Naive thymus-derived CD8-positive, alpha-beta T cell (primary cell): ENCODE data around the gene LRRC3C. TPM values are rescaled to one million over a fixed set of nuclear protein-coding genes. Genes with fewer than 3 reads are reported as not detected.

Experiments
- ATAC-seq, 2 donors: fragments of 150-1000 bp; cut with Tn5 transposase in 1 of 2; sonication (Bioruptor Pico), chemical (Tn5 transposase) in 1 of 2; 1 replicate in 1 of 2; 2 replicates in 1 of 2; pipeline ENCODE4 v1.10.0; 2021; ENCODE audit warnings: mild to moderate bottlenecking in 2 of 2, moderate library complexity in 2 of 2
- POLR2A ChIA-PET: fragments of 350-600 bp; sonication (Branson Sonifier 250); formaldehyde crosslinking; loops from one replicate; lab custom pipeline; 2021; ENCODE audit warnings: antibody characterized with exemption; lab: Charles Lee
- DNase-seq, 10 donors: peaks; one replicate each; pipeline versions ENCODE4 v3.0.0 to v3.0.0-alpha.2; 2020 to 2022
- H3K27ac Mint-ChIP-seq, 10 donors: one replicate each; pipeline ENCODE4 v1.8.0; 2020 to 2022; ENCODE audit warnings: mild to moderate bottlenecking in 10 of 10, mixed read lengths in 10 of 10, moderate library complexity in 4 of 10, inconsistent platforms in 1 of 10
- H3K27me3 Mint-ChIP-seq, 5 donors: one replicate each; pipeline ENCODE4 v1.8.0; 2021 to 2022; ENCODE audit warnings: mixed read lengths in 5 of 5
- H3K36me3 Mint-ChIP-seq, 3 donors: one replicate each; pipeline ENCODE4 v1.8.0; 2020 to 2022; ENCODE audit warnings: mixed read lengths in 3 of 3, mild to moderate bottlenecking in 2 of 3, inconsistent platforms in 1 of 3
- H3K4me1 Mint-ChIP-seq, 4 donors: one replicate each; pipeline ENCODE4 v1.8.0; 2021 to 2022; ENCODE audit warnings: mixed read lengths in 4 of 4
- H3K4me3 Mint-ChIP-seq, 10 donors: one replicate each; pipeline ENCODE4 v1.8.0; 2020 to 2022; ENCODE audit warnings: mild to moderate bottlenecking in 10 of 10, mixed read lengths in 10 of 10, moderate library complexity in 6 of 10, inconsistent platforms in 1 of 10
- H3K9me3 Mint-ChIP-seq, 9 donors: one replicate each; pipeline ENCODE4 v1.8.0; 2020 to 2022; ENCODE audit warnings: mixed read lengths in 9 of 9, mild to moderate bottlenecking in 3 of 9, inconsistent platforms in 1 of 9, moderate library complexity in 1 of 9
- polyA plus RNA-seq, 3 donors: library from polyadenylated mRNA; unstranded; fragments of 300-500 nt; fragmentation: Illumina TruSeq; gene quantifications; one replicate each; pipeline ENCODE4 v1.2.3, GENCODE V29; 2021
- total RNA-seq, 8 experiments: library from RNA in 2 of 8; stranded (reverse) in 2 of 8; gene quantifications; one replicate each; pipeline ENCODE4 v1.2.3 and lab custom pipeline; 2021 to 2026

LRRC3C gene
- total and polyA plus RNA-seq, 5 experiments from 2014 or later, result 0.44 TPM; not detected in 4

DNA sequence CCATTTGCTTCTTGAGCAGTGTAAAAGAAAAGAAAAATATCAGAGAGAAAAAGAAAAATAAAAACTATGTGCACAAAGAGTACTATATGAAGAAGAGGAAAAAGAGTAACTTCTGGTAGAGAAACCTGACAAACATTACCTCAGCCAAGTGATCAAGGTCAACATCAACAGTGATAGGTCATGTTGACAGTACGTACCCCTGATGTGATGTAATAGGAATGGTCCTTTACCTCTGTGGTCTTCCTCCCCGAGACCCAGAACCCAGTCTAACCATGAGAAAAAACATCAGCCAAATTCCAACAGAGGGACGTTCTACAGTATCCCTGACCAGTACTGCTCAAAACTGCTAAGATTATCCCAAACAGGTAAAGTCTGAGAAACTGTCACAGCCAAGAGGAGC is 13.5 kb upstream of the LRRC3C start:
- H3K27ac Mint-ChIP-seq, result peak overlapping the region in 1 of 10 donors; percentile 38
- H3K36me3 Mint-ChIP-seq, result peaks cover 0 to 83% (median 31%) of the 10 kb centered on the region in 3 donors
- H3K4me3 Mint-ChIP-seq, result no peak overlapping the region
- peaks cover 15 to 33% (median 21%) of the 10 kb centered on the region in 4 donors for H3K4me1 Mint-ChIP-seq
- DNase-seq (no peak), ATAC-seq (no peak)
- no peaks in the 10 kb centered on the region for H3K27me3 Mint-ChIP-seq
- POLR2A ChIA-PET, result interaction anchor here (0.6 to 0.8 kb wide), 2 partner anchors 66 to 285 kb away, joined by 3 read pairs; no protein-coding TSS in a partner anchor
- no peaks in the 10 kb centered on the region for H3K9me3 Mint-ChIP-seq

DNA sequence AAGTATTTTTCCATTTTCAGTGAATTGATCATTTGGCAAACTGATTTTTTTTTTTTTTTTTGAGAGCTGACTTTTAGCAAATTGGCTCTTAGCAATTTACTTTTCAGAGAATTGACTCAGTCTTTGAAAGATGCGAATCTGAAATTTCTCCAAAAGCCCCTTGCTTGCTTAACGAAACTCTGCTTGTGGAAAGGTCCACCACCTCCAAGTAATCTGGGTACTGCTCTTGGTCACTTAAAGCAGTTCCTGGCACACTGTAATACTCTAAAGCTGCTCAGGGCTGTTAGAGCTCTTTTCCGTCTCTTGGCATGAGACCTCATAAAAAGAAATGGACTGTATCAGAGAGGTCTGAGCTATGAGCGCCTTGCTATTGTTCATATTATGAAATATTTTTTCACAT is 12.0 kb upstream of the LRRC3C start:
- no peaks in the 10 kb centered on the region for H3K9me3 Mint-ChIP-seq
- no peaks in the 10 kb centered on the region for H3K27me3 Mint-ChIP-seq
- no peak for ATAC-seq
- POLR2A ChIA-PET, result interaction anchor here (0.5 to 3.4 kb wide), 4 partner anchors 11 to 293 kb away, joined by 3 to 18 read pairs (median 4); partner anchors contain the start of genes LRRC3C and ORMDL3
- H3K36me3 Mint-ChIP-seq, result peaks cover 0 to 80% (median 29%) of the 10 kb centered on the region in 3 donors
- peak overlapping the region in 2 of 10 donors; percentile 5 to 48 for H3K27ac Mint-ChIP-seq
- H3K4me1 Mint-ChIP-seq, result peaks cover 22 to 45% (median 33%) of the 10 kb centered on the region in 4 donors
- DNase-seq, result peak in 1 of 10 donors; percentile 4
- no peak overlapping the region for H3K4me3 Mint-ChIP-seq

DNA sequence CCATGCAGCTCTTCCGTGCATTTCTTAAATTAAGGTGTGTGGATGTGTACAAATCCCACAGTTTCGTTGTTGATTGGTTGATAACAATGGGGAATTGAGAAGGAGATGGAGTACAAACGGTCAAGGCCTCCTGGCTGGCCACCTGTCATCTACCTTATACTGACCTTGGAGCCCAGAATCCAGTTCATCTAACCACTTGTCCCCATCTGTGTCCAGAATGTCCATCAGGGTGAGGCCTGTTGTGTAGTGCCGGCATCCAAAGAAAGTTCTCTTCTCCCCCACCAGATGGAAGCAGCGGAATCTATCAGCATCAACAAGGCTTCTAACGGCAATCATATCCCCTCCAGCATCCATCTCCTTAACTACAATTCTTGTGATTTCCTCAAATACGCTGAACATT is 10.6 kb upstream of the LRRC3C start:
- ATAC-seq (no peak), DNase-seq (peak in 1 of 10 donors; percentile 10)
- POLR2A ChIA-PET, result interaction anchor here (0.6 to 3.4 kb wide), 3 partner anchors 10 to 125 kb away, joined by 3 to 18 read pairs (median 5); partner anchors contain the start of genes LRRC3C and ORMDL3
- H3K36me3 Mint-ChIP-seq, result peaks cover 0 to 79% (median 29%) of the 10 kb centered on the region in 3 donors
- peaks cover 32 to 59% (median 47%) of the 10 kb centered on the region in 4 donors for H3K4me1 Mint-ChIP-seq
- no peaks in the 10 kb centered on the region for H3K9me3 Mint-ChIP-seq
- peak overlapping the region in 1 of 10 donors; percentile 51 for H3K4me3 Mint-ChIP-seq
- H3K27me3 Mint-ChIP-seq, result no peaks in the 10 kb centered on the region
- peak overlapping the region in 9 of 10 donors; percentile 9 to 82 (median 61) for H3K27ac Mint-ChIP-seq

DNA sequence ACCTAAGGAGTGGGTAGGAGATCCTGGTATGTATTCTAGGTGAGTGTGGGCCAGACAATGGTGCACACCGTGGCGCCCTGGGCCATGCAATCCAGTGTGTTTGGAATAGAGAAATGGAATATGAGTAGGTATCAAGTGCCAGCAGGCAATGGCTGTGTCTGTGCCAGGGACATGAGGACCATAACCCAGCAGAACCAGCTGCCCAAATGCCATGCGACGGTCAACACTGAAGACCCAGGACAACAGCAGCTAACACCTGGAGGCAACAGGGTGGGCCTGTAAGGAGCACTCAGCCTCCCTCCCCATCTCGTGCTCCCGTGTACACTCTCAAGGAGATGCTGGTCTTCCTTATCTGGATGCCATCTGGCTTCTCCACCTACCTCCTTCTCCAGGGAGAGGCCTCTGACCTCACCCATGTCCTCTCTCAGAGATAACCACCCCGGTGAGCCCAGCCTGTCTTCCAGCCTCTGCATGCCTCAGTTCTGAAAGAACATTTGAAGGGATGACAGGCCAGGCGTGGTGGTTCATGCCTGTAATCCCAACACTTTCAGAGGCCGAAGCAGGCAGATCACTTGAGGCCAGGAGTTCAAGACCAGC is 8.3 kb upstream of the LRRC3C start:
- POLR2A ChIA-PET, result interaction anchor here (0.7 to 3.4 kb wide), 4 partner anchors 8 to 212 kb away, joined by 3 to 18 read pairs (median 4); partner anchors contain the start of genes LRRC3C and ORMDL3

DNA sequence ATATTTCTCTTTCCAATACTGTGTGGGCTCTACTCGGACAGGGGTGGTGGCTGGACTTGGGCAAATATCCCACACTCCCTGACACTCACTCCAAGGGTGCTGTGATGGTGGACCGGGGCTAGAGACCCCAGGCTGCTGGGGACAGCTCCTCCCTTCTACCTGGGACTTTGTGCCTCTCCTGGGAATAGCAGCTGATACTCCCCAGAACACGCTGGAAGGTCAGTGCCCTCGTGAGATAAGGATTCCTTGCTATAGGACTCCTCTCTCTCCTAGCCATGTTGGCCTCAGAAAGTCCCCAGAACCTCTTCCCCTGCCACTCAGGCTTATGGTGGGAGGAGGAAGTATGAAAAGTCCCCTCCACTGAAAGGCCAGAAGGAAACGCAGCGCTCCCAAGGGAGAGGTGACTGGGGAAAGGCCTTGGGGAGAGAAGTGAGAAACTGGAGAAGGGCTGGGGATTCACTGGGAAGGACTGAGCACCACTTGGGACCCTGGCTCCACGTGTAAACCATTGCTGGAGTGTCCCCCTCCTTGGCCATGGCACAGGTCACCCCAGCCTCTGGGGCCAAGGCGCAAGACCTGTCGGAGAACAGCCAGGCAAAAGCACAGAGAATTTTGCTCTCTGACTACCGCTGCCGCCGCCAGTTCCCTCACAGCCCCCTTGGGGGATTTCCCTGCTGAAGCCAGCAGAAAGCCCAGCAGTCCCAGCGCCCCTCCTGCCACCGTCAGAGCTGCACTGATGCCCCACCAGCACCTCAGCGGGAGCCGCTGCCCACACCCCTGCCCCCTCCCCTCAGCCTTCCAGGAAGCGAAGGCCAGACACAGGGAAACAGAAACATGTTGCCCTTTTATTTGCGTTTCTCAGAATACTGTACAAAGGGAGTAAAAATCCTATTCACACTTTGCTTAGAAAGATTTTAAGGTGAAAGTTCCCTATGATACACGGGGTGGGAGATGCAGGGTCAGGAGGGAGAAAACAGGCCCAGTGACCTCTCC is 7.0 kb upstream of the LRRC3C start:
- peaks cover 0 to 74% (median 27%) of the 10 kb centered on the region in 3 donors for H3K36me3 Mint-ChIP-seq
- POLR2A ChIA-PET, result interaction anchor here (0.7 to 1.4 kb wide), 2 partner anchors 33 to 36 kb away, joined by 3 to 4 read pairs; no protein-coding TSS in a partner anchor
- H3K4me1 Mint-ChIP-seq, result peaks cover 53 to 85% (median 81%) of the 10 kb centered on the region in 4 donors
- H3K27me3 Mint-ChIP-seq, result no peaks in the 10 kb centered on the region
- DNase-seq, result peak in 8 of 10 donors; percentile 45 to 65 (median 55)
- peak; percentile 58 to 84 for ATAC-seq
- peak overlapping the region; percentile 33 to 92 (median 69) for H3K4me3 Mint-ChIP-seq
- no peaks in the 10 kb centered on the region for H3K9me3 Mint-ChIP-seq
- peak overlapping the region; percentile 84 to 98 (median 94) for H3K27ac Mint-ChIP-seq

More for the DNA sequence above, 8.3 kb upstream of the LRRC3C start:
- DNase-seq, result peak in 1 of 10 donors; percentile 41
- Mint-ChIP-seq H3K9me3 (no peaks in the 10 kb centered on the region), H3K27ac (peak overlapping the region; percentile 58 to 97 (median 82)), H3K27me3 (no peaks in the 10 kb centered on the region), H3K4me1 (peaks cover 44 to 75% (median 68%) of the 10 kb centered on the region in 4 donors), H3K4me3 (peak overlapping the region in 6 of 10 donors; percentile 4 to 76 (median 54)), H3K36me3 (peaks cover 0 to 77% (median 31%) of the 10 kb centered on the region in 3 donors)
- ATAC-seq, result no peak

DNA sequence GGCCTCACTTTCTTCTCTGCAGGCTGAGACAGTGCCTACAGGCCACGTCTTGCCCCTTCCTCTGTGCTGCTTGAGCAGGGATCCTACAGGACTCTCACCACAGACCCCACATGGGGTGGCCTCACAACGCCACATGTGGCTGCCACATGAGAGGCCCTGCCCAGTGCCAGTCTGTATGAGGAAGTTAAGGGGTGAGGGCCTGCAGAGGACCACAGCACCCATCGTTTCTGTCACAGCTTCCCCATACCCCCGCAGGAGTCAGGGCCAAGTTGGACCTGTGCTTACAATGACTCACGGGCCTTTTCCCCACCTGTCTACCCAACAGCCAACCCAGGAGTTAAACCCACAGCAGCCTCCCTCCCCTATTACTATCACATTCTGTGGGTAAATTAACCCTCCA is 6.2 kb upstream of the LRRC3C start:
- no peaks in the 10 kb centered on the region for H3K27me3 Mint-ChIP-seq
- DNase-seq (peak in 1 of 10 donors; percentile 52), ATAC-seq (peak; percentile 4 to 34)
- peaks cover 53 to 92% (median 87%) of the 10 kb centered on the region in 4 donors for H3K4me1 Mint-ChIP-seq
- no peaks in the 10 kb centered on the region for H3K9me3 Mint-ChIP-seq
- H3K36me3 Mint-ChIP-seq, result peaks cover 0 to 69% (median 22%) of the 10 kb centered on the region in 3 donors
- peak overlapping the region; percentile 84 to 98 (median 94) for H3K27ac Mint-ChIP-seq
- peak overlapping the region in 9 of 10 donors; percentile 51 to 92 (median 71) for H3K4me3 Mint-ChIP-seq
- POLR2A ChIA-PET, result interaction anchor here (0.6 to 2.2 kb wide), 5 partner anchors 9 to 59 kb away, joined by 4 to 8 read pairs (median 7); partner anchors contain the start of gene PSMD3

DNA sequence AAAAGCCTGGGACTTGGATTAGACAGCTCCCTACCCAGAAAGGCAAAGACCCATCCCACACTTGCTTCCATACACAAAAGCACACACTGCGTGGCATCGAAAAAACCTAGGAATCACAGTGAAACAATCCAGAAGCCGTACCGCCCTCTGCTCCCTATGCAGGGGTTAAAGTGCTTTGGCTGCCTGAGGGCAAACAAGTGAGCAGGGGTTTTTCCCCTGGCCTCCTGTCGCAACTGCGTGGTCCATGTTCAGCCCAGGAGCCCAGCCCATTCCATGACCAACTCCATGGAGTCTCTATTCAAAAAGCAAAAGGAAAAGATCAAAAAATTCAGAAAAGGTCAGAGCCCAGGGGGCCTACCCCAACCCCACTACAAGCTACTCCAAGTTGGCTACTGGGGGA is 5.5 kb upstream of the LRRC3C start:
- H3K36me3 Mint-ChIP-seq, result peaks cover 0 to 63% (median 19%) of the 10 kb centered on the region in 3 donors
- peak overlapping the region in 9 of 10 donors; percentile 30 to 92 (median 71) for H3K4me3 Mint-ChIP-seq
- POLR2A ChIA-PET, result interaction anchor here (0.6 to 2.2 kb wide), 6 partner anchors 8 to 241 kb away, joined by 3 to 8 read pairs (median 6); partner anchors contain the start of gene PSMD3
- H3K9me3 Mint-ChIP-seq, result no peaks in the 10 kb centered on the region
- ATAC-seq (no peak), DNase-seq (peak in 1 of 10 donors; percentile 45)
- peak overlapping the region; percentile 84 to 98 (median 94) for H3K27ac Mint-ChIP-seq
- H3K27me3 Mint-ChIP-seq, result no peaks in the 10 kb centered on the region
- peaks cover 52 to 89% (median 85%) of the 10 kb centered on the region in 4 donors for H3K4me1 Mint-ChIP-seq

DNA sequence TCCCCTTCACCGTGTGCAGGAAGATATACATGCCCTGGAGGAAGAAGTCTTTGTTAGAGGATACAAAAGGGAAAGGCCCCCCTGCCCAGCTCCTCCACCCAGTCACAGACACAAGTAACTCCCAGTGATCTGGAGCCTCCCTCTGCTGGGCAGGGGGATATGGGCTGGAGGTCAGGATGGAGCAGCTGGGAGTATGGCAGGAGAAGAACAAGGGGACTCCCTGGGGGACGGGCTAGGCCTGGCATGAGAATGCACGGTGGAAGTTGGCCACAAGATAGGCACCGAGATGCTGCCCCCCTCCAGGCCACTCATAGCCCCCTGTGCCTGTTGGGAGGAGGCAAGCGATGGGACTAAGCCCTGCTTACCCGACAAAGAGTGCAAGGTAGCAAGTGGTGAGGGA is 4.3 kb upstream of the LRRC3C start:
- Mint-ChIP-seq H3K9me3 (no peaks in the 10 kb centered on the region), H3K4me3 (peak overlapping the region; percentile 9 to 98 (median 82)), H3K4me1 (peaks cover 51 to 86% (median 81%) of the 10 kb centered on the region in 4 donors), H3K27ac (peak overlapping the region; percentile 71 to 98 (median 94)), H3K36me3 (peaks cover 0 to 56% (median 17%) of the 10 kb centered on the region in 3 donors), H3K27me3 (no peaks in the 10 kb centered on the region)
- DNase-seq, result no peak
- ATAC-seq, result no peak
- POLR2A ChIA-PET, result interaction anchor here (0.6 to 2.2 kb wide), 6 partner anchors 13 to 242 kb away, joined by 3 to 8 read pairs (median 5); partner anchors contain the start of gene PSMD3

DNA sequence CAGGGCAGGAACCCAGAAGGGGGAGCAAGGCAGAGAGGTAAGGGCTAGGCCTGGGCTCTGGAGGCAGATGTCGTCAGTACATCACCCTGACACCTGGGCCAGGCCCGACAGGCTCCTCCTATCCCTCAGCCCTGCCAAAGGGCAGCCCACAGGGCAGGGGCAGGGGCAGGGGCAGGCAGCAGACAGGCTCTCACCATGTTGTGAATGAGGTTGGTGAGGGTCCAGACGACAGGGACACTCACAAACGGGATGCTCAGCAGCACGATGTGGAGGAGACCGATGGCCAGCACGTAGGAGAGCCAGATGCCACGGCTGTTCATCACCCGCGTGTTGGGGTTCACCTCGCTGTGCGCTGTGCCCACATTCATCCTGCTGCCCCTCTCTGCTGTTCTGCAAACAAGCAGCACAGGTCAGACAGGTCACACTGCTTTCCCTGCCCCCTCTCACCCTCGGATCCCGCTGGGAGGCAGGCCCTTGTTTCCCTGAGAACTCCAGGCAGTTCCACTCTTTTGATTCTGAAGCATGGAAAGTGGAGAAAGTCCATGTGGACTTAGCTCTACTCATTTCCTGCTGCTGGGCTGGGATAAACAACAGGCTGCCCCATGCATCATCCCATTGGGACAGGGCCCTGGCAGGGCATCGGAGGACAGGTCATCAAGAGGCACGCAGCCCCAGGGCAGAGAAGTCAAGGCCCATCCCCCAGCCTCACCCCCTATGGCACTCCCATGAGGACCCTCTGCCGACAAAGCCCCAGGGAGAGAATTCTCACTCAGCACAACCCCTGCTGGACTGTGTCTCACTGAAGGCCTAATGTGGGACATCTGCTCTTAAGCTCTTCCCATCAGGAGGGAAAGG is 3.5 kb upstream of the LRRC3C start:
- H3K9me3 Mint-ChIP-seq, result no peaks in the 10 kb centered on the region
- H3K27me3 Mint-ChIP-seq, result no peaks in the 10 kb centered on the region
- peaks cover 44 to 81% (median 78%) of the 10 kb centered on the region in 4 donors for H3K4me1 Mint-ChIP-seq
- H3K36me3 Mint-ChIP-seq, result peaks cover 0 to 50% (median 14%) of the 10 kb centered on the region in 3 donors
- POLR2A ChIA-PET, result interaction anchor here (1.1 to 4.8 kb wide), 2 partner anchors 14 to 169 kb away, joined by 3 to 40 read pairs; no protein-coding TSS in a partner anchor
- peak overlapping the region; percentile 87 to 99 (median 92) for H3K4me3 Mint-ChIP-seq
- H3K27ac Mint-ChIP-seq, result peak overlapping the region; percentile 93 to 98 (median 96)
- no peak for ATAC-seq
- DNase-seq, result no peak

DNA sequence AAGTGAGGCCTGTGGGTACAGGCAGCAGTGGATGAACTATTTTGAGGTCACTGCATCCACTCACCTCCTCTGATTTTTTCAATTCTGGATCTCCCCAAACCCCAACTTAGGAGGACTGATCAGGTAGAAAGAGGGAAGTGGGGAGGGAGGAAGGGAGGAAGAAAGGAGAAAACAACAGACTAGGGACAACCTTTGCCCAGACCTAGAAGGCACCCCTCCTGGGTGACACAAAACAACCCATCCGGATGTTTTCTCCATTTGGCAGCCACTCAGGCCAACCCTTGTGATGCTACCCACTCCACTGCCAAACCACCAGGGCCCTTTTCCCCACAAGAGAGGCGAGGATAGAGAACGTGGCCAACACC is 2.9 kb upstream of the LRRC3C start:
- peak overlapping the region; percentile 87 to 99 (median 92) for H3K4me3 Mint-ChIP-seq
- H3K27ac Mint-ChIP-seq, result peak overlapping the region; percentile 93 to 98 (median 95)
- H3K27me3 Mint-ChIP-seq, result no peaks in the 10 kb centered on the region
- POLR2A ChIA-PET, result interaction anchor here (4.8 kb wide), 1 partner anchor 170 kb away, joined by 40 read pairs; no protein-coding TSS in a partner anchor
- H3K9me3 Mint-ChIP-seq, result no peaks in the 10 kb centered on the region
- peaks cover 0 to 45% (median 12%) of the 10 kb centered on the region in 3 donors for H3K36me3 Mint-ChIP-seq
- DNase-seq (no peak), ATAC-seq (no peak)
- H3K4me1 Mint-ChIP-seq, result peaks cover 44 to 80% (median 74%) of the 10 kb centered on the region in 4 donors
